NK-92 (cell line): ENCODE measurements around the gene TFDP3.

Experiments
- DNase-seq: peaks from one replicate; lab custom pipeline; 2025; ENCODE audit not compliant: unreplicated experiment; lab: John Stamatoyannopoulos, UW

TFDP3 gene

DNA sequence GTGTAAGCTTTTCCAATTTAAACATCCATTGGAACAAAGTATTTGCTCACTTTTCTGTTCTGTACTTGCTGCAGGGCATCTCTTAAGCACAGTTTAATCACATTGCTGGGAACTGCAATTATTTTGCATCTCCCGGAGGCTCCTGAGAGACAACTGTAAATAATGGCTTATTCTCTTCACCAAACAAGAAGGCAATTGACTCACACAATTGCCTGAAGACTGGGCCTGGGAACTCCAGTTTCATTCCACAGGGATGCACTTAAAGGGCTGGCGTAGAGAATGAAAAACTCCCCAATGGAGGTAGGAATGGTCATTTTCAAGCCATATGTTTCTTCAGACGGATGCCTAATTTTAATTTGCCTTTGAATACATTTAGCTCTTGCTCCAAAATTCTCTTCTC is 29.5 kb downstream of the TFDP3 start:
- DNase-seq: no peak

DNA sequence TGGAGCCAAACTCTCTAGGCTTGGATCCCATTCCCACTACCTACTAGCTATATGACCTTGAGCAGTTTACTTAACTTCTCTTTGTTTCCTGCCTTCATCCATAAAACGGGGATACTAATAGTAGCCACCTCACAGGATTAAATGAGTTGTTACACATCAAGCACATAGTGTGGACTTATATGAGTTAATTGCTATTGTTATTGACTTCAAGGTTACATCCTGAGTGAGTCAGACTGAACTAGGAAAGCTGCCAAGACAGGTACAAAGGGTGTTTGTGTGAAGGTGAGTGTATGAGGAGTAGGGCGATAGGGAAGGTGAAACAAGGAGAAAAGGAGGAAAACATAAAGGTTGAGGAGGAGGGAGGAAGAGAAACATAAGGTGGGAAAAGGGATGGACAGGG is 32.2 kb downstream of the TFDP3 start:
- DNase-seq: no peak

DNA sequence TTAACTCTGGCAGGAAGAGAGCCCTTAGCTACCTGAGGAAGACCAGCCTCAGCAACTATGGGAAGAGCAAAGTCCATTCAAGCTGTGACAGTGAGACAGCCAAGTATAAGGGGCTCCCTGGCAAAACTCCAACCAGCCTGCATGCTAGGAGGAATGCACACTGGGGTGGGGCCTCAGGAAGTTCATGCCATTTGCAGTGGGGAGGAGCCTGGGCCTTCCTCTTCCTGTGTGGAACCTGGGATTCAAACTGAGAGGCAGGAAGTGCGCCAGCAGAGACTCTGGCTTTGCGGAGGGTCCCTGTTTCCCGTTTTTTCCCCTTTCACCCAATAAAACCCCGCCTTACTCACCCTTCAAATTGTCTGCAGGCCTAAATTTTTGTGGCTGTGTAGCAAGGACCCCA is 33.0 kb downstream of the TFDP3 start:
- DNase-seq: no peak

DNA sequence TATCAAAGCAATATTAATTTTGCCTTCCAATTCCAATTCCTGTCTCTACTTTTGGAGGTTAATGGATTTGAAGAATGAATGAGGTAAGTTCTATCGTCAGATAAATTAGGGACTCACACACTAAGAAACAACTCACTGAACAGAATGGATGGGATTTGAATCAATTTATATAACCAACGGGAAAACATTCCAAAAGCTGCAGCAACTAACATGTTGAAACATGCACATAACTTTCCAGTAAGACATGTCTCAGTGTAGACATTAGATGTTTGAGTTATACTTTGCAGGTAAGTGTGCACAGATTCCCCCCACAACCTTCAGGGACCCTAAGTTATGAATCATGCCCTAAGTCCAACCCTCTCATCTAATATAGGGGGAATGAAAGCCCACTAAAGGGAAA is 34.3 kb downstream of the TFDP3 start:
- DNase-seq: no peak

DNA sequence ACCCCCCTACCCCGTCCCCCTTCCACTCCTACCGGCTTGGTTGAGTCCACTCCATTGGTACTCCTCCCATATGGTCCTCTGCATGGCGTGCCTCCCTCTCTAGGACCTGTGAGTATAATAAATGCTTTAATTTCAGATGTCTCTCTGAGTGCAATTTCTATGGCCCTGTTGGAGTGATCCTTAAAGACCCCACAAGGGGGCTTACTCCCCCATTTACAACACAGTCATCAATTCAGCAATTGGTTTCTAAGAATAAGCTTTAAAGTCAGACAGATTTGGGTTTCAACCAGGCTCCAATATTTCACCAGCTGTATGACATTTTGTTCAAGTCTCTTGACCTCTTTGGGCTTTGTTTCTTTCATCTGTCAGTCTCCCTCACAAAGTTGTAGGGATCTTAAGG is 38.7 kb downstream of the TFDP3 start:
- no peak for DNase-seq

DNA sequence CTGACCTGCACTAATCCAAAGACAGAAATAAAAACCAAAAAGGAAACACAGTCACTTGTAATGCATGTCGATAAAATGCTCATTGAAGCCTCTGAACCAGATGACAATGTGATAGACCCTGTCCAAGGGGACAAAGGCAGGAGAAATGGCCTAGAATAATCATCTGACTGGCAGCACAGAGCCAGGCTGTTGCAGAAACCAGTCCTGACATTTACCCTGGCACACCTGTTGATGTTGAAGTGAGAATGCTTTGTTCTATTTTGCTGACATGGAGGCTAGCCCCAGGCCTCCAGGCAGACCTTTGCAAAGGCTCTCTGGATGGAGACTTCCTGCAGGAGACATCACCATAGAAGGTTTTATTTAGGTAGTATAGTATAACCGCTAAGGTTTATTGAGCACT is 41.0 kb downstream of the TFDP3 start:
- DNase-seq: no peak

DNA sequence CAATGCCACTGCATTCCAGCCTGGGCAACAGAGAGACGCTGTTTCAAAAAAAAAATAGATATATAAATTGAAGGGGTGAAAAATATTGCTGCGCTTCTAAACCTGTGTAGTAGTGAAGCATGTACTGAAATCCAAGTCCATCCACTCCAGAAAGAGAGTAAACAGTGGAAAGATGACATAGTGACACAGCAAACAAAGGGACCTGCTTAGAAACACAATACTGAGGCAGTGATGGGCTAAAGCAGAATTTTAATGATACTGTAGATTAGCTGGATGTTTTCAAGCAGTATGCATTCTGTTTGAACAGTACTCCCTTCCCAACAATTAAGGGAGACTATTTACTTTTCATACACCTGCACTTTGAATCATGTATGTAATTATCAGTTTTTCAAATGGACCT is 42.5 kb downstream of the TFDP3 start:
- DNase-seq: no peak

DNA sequence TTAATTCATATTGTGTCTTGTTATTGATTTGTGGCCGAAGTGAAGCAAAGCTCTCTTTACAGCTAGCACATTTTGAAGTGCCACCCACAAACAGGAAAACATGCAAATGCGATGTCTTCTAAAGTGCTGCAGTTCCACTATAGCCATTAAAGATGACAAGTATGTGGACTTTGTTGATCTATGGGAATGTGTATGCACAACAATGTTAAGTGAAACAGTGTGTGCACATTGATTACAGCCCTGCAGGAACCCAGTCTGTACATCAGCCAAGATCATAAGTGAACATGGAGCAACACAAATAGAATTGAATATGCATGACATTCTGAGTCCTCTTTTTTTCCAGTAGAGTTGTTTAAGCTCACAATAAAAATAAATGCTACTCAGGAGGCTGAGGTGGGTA is 43.0 kb downstream of the TFDP3 start:
- DNase-seq: no peak

DNA sequence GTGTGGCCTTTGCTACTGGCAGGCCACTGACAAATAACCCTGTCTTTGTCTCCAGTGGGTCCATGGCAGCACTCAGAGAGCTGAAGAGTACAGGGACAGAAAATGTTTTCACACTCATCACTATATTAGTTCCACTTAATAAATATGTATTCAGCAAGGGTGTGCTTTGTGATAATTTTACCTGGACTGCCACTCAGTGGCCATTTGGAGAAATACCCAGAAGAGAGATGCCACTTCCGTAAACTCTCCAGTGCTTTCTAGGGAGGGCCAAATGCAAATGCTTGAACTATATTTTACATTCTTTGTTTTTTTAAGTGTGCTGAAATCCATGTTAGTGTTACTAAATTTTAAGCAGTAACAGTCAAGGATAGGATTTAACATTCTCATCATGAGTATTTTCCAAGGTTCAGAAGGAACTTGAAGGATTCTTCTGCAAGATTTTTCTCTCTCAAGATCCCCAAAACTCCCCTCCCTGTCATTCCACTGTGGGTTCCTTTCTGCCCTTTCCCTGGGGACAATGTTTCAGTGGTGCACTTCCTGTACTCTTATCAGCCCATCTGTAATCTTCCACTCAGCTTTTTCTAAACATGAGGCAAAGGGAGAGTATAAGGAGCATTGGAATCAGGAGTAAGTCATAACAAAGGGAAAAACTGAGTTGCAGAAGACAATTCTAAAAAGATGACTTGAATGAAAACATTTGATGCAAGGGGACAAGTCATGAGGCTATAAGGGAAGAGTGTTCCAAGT is 46.0 kb downstream of the TFDP3 start:
- DNase-seq: no peak
